ENCODE results near the gene RAB7B.

- TF ChIP-seq EZH2 (IDR thresholded peaks at IDR 0.05; ENCODE audit: insufficient read depth, low read length), result no peak
- no peak for TF ChIP-seq CTCF (IDR thresholded peaks at IDR 0.05; ENCODE audit: insufficient read depth, low read depth, low read length)
Observed at GRCh38 chr1:206039046-206039973, 36.1 kb upstream of the RAB7B start.

Measured in astrocyte (in vitro differentiated cells and primary cell).